HG03175 (cell line): ENCODE data around the gene UQCR11.

Source experiments
- ATAC-seq: cut with Tn5 transposase; IDR thresholded peaks from one replicate; pipeline ENCODE4 v1.9.1; 2021; ENCODE audit warnings: mild to moderate bottlenecking, moderate library complexity; ENCODE audit not compliant: unreplicated experiment

Gene UQCR11

DNA sequence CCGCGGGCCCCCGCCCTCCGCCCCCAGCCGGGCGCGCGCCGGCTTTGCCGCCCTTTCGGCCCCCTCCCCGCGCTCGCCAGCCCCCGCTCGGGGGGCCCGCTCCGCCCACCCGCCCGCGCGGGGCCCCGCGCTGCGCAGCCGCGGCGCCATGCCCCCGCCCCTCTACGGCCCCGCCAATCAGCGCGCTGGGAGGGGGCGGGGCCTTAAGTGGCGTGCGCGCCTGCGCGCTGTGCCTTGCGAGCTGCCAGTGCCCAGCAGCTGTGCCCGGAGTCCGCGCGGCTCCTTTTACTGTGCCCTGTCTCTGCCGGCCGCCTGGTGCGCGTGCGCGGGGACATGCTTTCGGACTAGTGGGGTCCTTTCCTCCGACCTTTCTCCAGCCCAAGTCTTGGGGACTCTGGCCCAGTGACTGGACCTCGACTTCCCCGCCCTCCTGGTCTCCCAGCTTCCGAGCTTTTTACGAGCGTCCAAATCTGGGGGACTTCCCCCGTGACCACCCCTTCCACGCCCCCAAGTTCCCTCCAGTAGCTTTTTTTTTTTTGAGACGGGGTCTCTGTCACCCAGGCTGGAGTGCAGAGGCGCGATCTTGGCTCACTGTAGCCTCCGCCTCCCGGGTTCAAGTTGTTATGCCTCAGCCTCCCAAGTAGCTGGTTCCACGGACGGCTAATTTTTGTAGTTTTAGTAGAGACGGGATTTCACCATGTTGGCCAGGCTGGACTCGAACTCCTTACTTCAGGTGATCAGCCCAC is 12.3 kb downstream of the UQCR11 start, which contains the start of gene MBD3:
Gene MBD3 (minus strand): TSS at position 111 of the 746 bp plus-strand sequence. CDS start 234 bp downstream, outside the sequence.
- ATAC-seq, result peak; percentile 80

- ATAC-seq, result peak; percentile 66
Observed at GRCh38 chr19:1592024-1592754, 13.1 kb downstream of the UQCR11 start.

DNA sequence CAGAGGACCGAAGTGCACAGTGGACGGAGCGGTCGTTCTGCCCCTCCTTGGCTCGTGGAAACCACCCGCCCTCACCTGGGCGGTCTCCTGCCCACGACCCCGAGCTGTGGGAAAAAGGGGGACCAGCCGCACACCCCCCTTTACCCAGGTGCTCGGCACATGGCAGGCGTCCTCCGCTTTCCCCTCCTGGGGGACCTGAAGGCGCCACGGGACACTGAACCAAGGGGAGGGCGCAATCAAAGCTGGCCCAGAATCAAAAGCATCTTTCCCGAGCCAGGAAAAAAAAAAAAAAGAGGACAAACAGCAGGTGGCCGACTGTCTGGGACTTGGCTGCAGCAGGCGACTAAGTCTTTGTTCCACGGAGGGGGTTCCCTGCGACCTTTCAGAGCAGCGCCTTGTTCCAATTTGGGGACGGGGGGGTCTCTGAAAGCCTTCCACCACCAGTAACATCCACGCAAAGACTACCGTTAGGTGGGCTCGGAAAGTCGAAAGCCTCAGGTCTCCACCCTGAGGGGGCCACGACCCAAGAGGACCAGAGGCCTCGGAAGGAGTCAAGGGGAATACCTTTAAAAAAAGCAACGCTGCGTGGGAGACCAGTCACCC is 13.7 kb downstream of the UQCR11 start:
- ATAC-seq, result no peak

GRCh38 chr19:1590641-1591397 is 14.4 kb downstream of the UQCR11 start:
- ATAC-seq, result no peak

DNA sequence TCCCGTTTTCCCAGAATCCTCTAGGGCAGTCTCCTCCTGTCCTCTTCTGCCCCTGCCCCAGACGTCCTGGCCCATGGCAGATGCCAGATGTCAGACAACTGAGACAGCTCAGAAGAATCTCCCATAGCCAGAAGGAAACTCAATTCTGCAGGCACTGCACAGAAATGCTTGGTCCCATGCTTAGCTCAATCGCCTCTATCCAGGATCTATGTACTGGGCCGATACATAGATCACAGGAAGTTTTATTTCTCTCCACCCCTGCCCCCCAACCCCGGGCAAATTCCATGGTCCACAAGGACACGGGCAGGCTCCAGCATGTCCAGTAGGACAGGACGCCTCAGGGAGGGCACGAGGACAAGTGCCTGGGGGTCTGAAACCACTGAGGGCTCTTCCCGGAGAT is 17.4 kb downstream of the UQCR11 start:
- ATAC-seq, result no peak

DNA sequence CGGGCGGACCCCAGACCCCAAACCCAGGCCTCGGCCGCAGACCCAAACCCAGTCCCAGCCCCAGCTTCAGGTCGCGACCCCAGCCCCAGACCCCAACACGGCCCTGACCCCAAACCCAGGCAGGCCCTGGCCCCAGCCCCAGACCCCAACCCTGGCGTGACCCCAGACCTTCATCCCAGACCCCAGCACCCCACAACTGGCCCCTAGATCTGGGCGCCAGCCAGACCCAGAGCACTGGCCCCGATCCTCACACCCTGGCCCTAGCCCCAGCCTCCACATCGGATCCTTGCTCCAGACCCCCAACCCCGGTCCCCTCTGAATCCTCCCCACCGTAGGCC is 20.1 kb downstream of the UQCR11 start:
- no peak for ATAC-seq

GRCh38 chr19:1584500-1585242 is 20.6 kb downstream of the UQCR11 start:
- ATAC-seq, result no peak

- ATAC-seq, result no peak
Observed at GRCh38 chr19:1582201-1582600, 23.1 kb downstream of the UQCR11 start.

GRCh38 chr19:1580957-1581356 is 24.3 kb downstream of the UQCR11 start:
- ATAC-seq, result no peak

GRCh38 chr19:1580382-1580781 is 24.9 kb downstream of the UQCR11 start:
- ATAC-seq, result no peak

- no peak for ATAC-seq
Observed at GRCh38 chr19:1579222-1579621, 26.0 kb downstream of the UQCR11 start.

GRCh38 chr19:1577929-1578618 is 27.2 kb downstream of the UQCR11 start:
- ATAC-seq, result no peak

DNA sequence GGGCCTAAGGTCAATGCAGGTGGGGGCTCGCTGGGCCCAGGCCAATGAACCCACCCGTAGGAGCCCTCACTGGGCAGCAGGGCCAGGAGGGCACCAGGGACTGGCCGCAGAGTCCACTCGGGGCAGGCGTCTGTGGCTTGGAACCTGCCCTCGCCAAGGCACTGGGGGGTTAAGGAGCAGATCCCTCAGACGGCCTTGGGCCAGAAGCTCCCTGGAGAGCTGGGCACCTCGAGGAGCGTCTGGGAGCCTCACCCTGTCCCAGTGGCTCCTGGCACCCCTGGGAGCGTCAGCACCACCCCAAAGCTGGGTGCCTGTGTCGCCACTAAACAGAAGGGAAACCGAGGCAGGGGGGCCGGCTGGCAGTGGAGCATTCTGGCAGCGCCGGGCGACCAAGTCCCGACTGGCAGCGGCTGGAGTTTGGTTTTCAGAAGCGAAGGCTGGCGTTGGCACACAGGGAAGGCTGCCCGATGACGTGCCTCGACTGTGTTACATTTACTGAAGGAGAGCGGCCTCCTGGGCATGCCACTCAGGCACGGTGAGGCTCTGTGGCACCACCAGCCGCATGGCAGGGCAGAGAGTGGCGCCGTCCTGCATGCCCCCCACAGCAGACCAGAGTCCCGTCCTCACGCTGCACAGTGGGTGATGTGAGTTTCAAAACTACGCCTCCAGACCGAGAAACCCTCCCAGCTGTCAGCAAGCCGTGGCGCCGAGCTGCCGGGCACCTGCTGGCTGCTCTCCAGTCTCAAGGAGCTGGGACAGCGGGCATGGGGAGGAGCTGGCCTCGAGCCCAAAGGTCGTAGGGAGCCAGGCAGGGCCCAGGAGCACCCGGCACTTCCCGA is 28.0 kb downstream of the UQCR11 start:
- ATAC-seq, result no peak

GRCh38 chr19:1576242-1577089 is 28.8 kb downstream of the UQCR11 start:
- ATAC-seq, result no peak

GRCh38 chr19:1575323-1576241 is 29.7 kb downstream of the UQCR11 start:
- no peak for ATAC-seq

DNA sequence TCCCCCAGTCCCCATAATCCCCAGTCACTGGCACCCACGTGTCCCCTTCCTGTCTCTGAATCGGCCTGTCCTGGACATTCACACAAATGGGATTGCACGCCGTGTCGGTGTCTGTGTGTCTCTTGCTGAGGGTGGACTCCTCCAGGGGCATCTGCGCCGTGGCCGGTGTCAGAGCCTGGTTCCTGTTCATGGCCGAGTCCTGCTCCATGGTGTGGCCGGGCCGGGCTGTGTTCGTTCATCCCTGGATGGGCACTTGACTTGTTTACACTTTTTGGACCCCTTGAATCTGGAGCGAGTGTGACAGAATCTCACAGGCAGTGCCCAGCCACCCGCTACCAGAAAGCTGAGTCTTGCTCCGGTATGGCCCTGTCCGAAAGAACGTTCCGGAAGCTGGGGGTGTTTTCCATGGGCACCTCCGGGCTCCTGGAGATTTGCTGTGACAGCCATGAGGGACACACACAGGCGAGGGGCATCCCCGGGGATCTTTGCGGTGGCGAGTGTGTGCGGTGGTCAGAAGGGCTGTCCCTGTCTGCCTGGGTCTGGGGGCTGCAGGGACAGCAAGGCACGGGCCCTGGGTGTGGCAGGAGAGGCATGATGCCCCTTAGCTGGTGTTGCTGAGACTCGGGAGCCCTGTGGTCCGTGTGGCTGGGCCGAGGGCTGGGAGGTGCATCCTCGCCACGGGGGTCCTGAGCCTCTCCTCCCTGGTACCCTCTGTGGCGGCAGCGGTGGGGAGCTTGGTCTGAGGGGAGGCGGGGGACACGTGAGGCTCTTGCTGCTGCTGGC is 30.7 kb downstream of the UQCR11 start:
- no peak for ATAC-seq
